Measurements from ENCODE around the gene CHST2.
A peak's percentile ranks its signal among the peaks of the same experiment; 100 is the strongest.
"Not testable (repeated sequence)": the region's sequence is repeated elsewhere in the genome, so short reads cannot be mapped to it uniquely, and the experiment has no call there.

Gene CHST2, protein sequence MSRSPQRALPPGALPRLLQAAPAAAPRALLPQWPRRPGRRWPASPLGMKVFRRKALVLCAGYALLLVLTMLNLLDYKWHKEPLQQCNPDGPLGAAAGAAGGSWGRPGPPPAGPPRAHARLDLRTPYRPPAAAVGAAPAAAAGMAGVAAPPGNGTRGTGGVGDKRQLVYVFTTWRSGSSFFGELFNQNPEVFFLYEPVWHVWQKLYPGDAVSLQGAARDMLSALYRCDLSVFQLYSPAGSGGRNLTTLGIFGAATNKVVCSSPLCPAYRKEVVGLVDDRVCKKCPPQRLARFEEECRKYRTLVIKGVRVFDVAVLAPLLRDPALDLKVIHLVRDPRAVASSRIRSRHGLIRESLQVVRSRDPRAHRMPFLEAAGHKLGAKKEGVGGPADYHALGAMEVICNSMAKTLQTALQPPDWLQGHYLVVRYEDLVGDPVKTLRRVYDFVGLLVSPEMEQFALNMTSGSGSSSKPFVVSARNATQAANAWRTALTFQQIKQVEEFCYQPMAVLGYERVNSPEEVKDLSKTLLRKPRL

DNA sequence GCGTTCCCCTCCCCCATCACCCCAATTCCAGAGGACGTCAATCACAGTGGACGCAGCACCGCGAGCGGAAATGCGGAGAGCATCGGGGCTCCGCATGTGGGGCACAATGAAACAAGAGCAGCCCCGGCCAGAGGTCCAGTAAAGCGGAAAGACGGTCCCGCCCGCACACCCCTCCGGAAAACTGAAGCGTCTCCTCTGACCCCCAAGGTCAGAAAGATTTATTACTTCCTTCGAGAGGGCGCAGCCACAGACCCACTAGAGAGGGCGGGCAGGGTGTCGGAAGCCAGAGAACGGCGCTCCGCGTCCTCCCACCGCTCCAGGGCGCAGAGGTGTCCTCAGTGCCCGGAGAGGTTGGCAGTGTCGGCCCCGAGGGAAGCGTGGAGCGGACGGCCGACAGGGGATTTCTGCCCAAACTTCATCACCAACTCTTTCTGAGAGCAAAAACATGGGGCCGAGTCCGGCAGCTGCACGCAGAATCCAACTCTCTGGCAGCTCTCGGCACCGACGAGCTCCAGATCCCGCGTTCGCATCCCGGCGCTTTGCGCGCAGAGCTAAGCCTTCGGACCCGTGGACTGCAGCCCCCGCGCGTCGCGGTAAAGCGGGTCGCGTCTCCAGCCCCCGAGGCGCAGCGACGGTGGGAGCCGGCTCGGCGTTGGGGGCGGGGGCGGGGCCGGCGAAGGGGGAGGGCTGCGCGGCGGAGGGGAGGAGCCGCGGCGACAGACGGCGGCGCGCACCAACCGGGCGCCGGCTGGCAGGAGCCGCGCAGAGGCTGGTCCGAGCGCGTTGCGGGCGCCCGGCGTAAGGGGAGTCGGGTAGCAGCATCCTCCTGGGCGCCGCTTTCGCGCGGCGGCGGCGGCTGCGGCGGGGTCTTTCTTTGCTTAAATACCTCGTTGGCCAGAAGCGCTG is at the start of gene CHST2:
Gene CHST2 (plus strand): TSS at position 763 of the 906 bp plus-strand sequence. CDS start 1,046 bp downstream, outside the sequence.
- DNase-seq: peak; percentile 62 to 87 (median 84)

- DNase-seq: no peak
Measured at GRCh38 chr3:143070977-143071551, 48.5 kb upstream of the CHST2 start.

DNA sequence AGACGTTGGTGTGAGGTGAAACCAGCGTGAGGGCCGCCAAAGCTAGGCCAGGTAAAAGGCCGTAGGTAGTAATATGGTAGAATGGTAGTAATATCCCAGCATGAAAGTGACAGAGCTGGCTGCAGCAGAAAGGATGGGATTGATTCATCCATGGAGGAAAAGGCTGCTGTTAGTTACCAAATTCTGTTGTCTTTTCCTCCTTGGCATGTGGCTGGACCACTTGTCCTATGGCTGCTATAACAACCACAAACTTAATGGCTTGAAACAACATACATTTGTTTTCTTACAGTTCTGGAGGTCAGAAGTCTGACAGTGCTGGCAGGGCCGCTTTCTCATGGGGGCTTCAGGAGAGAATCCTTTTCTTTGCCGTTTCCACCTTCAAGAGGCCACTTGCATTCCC is 47.8 kb upstream of the CHST2 start:
- no peak for DNase-seq

DNA sequence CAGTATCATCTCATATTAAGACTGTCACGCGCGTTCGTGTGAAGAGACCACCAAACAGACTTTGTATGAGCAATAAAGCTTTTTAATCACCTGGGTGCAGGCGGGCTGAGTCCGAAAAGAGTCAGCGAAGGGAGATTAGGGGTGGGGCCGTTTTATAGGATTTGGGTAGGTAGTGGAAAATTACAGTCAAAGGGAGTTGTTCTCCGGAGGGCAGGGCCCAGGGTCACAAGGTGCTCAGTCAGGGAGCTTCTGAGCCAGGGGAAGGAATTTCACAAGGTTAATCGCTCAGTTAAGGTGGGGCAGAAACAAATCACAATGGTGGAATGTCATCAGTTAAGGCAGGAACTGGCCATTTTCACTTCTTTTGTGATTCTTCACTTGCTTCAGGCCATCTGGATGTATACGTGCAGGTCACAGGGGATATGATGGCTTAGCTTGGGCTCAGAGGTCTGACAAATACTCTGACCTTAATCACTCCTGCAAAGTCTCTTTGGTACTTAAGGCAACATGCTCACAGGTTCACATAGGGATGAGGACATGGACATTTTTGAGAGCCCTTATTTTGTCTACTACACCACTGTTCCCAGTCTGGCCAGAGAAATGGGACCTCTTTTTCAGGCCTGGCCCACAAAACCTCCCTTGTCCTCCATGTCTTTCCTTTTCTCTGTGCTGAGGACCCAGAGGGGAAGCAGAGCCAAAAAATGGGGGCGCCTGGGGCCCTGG is 47.1 kb upstream of the CHST2 start:
- DNase-seq: not testable (repeated sequence)

GRCh38 chr3:143073541-143073940 is 46.0 kb upstream of the CHST2 start:
- not testable (repeated sequence) for DNase-seq

DNA sequence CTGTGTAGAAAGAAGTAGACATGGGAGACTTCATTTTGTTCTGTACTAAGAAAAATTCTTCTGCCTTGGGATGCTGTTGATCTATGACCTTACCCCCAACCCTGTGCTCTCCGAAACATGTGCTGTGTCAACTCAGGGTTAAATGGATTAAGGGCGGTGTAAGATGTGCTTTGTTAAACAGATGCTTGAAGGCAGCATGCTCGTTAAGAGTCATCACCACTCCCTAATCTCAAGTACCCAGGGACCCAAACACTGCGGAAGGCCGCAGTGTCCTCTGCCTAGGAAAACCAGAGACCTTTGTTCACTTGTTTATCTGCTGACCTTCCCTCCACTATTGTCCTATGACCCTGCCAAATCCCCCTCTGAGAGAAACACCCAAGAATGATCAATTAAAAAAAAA is 45.6 kb upstream of the CHST2 start:
- not testable (repeated sequence) for DNase-seq

DNA sequence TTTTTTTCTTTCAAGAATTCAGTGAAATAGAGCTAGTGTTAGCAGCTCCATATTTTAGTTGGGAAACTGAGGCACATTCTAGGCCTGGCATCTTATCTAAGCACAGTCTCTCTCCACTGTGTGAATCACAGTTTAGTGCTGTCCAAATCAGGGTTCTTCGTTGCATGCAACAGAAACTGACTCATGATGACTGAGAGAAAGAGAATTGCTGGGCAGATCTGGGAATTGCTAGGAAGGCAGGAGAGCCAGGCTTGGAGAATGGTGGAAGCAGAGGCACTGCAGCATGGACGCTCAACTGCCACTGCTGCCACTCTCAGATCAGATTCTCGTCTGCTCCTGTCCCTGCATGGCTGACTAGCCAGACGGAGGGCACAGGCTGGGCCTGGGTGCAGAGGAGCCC is 40.7 kb upstream of the CHST2 start:
- no peak for DNase-seq

DNA sequence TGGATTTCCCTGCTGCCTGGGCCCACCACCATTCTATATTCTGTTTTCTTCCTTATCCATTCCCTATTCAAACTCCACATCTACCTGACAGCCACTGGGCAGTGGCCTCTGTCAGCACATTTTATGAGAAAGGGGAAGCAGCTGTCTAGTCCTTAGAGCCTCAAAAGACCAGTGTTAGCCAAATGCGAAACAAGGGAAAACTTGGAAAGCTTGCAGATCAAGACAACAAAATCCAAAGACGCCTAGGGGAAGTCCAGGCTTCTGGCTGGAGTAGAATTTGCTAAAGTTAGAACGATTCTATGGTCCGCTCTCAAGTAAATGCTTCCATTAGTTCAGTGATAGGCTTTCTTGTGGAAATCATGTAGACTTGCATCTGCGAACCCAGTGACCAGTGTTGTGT is 39.4 kb upstream of the CHST2 start:
- DNase-seq: no peak

DNA sequence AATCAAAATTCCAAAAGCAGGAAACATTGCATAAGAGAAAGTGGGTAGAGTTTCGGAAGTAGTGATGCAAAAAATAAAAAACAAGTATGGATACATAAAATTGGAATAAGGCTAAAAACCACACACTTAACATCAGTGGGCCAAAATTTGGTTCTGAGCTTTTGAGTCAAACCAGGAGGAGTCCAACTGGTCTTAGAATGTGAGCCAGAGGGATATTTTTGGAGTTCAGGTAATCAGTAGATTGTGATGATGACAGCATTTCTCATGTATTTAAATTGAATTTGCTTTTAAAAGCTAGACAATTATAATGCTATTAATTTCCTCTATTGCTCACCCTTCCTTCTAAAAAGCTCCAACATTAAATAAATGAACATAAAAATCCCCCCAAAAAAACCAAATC is 38.2 kb upstream of the CHST2 start:
- no peak for DNase-seq

- no peak for DNase-seq
Measured at GRCh38 chr3:143081844-143082778, 37.5 kb upstream of the CHST2 start.

DNA sequence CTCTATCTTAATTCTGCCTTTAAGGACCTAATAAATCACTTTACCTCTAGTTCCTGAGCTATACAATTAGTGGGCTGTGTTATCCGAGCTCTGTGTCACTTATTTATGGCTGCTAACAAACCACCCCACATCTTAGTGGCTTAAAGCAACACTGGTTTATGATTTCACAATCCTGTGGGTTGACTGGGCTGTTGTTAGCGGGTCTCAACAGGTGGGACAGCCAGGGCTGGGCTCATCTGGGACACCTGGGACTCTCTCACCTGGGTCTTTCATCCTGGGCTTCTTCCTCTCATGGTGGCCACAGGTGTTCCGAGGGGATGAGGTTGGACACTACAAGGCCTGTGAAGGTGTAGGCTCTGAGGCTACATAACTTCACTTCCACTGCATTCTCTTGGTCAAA is 35.8 kb upstream of the CHST2 start:
- no peak for DNase-seq

GRCh38 chr3:143084856-143085731 is 34.5 kb upstream of the CHST2 start:
- no peak for DNase-seq

DNA sequence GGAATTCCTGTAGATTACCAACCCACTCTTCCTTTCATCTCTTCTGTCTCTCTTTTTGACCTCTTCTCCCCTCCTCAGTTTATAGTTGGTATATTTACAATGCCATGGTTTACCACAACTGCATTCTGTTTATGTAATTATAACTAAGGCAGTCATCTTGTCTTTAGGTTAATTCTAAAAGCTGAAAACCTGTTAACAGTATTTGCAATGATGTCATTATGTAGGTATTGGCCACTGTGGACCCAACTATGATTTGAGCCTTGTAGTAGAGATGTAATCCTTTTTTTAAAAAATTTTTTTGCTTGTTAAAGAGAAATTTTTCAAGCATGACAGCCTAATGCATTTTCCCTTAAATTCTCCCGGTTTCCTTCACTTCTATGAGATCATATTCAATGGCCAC is 30.7 kb upstream of the CHST2 start:
- no peak for DNase-seq

DNA sequence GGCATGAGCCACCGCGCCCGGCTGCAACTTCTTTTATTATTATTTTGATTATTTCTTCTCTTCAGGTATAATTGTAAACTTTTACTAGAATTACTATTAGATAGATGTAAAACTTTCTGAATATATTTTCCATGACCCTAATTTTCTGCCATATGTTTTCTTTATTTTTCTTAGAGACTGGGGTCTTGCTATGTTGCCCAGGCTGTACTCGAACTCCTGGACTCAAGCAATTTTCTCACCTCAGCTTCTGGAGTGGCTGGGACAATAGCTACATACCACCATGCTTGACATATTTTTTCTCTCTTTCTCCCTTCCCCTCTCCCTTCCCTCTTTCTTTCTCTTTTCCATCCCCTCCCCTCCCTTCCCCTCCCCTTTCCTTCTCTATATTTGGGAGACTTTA is 29.6 kb upstream of the CHST2 start:
- no peak for DNase-seq

GRCh38 chr3:143090486-143090885 is 29.1 kb upstream of the CHST2 start:
- DNase-seq: peak in 2 of 3 experiments; percentile 11 to 21

DNA sequence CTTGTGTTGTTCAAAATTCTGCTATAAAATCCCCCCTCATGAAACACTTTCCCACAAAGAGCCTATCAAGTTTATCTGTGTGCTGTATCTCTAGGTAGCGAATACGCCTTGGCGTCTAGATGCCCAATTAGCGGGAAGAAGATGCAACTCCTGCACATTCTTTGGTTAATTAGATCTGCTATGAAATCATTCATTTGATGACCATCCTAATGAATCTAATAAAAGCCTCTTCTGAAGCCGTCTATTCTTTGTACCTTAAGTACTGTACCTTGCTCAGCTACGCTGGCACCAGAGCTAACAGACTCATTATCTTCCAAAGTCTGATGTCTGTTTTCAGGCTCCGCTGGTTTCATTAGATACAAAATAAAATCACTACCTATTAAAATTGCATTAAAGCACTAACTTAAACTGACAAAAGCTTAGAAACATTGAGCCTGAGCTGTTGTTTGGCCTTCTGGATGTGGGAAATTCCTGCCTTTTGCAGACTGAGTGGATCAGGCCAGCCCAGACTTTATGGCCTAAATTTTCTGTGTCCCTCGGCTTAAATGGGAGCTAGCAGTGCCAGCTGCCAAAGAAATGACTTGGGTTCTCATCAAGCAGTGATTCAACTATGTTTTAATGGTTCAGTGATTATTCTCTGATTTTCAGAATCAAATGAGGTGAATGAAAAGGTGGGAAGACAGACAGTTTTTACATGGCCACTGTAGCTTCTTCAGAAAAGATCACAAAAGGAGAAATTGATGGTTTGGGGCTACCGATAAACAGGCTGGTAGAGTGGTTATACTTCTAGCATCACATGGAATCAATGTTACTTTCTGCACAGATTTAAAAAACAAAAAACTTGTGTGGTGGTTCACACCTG is 28.4 kb upstream of the CHST2 start:
- DNase-seq: peak in 1 of 3 experiments; percentile 19

DNA sequence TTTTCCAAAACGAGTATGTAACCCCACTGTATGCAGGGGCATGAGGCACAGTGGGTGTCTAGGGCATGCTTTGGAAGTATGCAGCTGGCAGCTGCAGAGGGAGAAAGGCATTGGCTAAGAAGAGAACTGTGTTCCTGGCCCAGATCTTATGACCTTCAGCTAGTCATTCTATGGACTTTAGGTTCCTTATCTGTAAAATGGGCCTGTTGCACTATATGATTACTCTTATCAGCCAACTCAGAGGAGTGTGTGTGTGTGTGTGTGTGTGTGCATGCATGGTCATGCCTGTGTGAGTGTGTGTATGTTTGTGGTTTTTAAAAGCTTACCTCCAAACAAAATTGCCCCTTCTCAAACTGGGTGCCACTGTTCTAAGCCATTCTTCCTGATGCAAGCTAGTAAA is 27.4 kb upstream of the CHST2 start:
- DNase-seq: no peak

- DNase-seq: no peak
Measured at GRCh38 chr3:143095813-143096212, 23.8 kb upstream of the CHST2 start.
